Stimulated activated CD4-positive, alpha-beta T cell treated with anti-CD3 and anti-CD28 coated beads, Interleukin-12 subunit alpha, Interleukin-12 subunit beta, amount 100 ng/mL, for 48 hours (primary cell): ENCODE data around the gene AP1S2.
"Not testable (repeated sequence)": the region's sequence is repeated elsewhere in the genome, so short reads cannot be mapped to it uniquely, and the experiment has no call there.

Experiments
- DNase-seq, 3 donors: peaks; one replicate each; pipeline ENCODE4 v3.0.0-alpha.2; 2020; ENCODE audit warnings: low read depth in 2 of 3, low spot score in 1 of 3

AP1S2 gene

GRCh38 chrX:15854712-15855567 lies at the start of gene AP1S2:
Gene AP1S2 (minus strand): TSS chrX:15854813. CDS start chrX:15852524, 2,289 bp downstream.
- peak; percentile 82 to 93 (median 85) for DNase-seq

GRCh38 chrX:15903186-15903681 lies 48.6 kb upstream of the AP1S2 start:
- DNase-seq: peak in 1 of 3 donors; percentile 1

DNA sequence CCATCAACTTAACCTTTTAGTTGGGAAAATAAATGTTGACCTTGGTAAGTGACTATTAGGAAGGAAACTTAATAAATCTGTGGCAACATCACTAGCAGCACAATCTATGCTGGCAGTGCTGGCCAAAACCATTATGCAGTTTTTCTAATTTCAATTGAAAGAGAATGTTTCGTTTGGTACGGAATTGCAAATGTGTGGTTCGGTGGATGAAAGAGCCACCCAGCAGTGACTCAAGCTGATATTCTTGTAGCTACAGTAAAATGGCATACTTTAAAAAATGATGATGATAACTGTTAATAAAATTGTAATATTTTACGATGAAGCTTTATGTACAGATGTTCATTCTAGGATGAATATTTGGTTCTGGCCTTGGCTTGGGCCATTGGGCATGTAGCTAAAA lies 40.7 kb upstream of the AP1S2 start:
- DNase-seq: no peak

DNA sequence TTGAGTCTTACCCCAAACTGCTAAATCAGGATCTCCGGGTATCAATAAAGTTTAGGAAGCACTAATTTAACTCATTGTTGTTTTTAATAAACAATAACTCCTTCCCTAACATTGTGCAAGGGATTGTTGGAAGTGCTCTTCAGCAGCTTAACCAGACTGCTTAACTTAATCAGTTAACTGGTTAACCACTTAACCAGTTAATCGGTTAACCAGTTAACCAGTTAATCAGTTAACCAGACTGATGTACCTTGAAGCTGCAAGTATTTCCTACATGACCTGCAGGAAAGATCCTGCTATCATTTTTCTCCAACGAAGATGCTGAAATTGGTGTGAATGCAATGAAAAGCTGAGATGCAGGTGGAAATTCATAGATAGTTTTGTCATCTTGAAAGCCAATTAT lies 40.1 kb upstream of the AP1S2 start:
- no peak for DNase-seq

DNA sequence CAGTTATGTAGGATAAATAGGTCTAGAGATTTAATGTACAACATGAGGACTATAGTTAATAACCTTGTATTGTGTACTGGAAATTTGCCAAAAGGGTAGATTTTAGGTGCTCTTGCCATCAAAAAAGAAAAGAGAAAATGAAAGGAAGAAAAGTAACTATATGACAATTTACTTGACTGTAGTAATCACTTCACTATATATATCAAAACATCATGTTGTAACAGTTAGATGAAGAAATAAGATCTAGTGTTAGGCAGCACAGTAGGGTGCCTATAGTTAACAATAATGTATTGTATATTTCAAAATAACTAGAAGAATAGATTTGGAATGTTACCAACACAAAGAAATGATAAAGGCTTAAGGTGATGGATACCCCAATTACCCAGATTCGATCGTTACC lies 35.9 kb upstream of the AP1S2 start:
- no peak for DNase-seq

- DNase-seq: no peak
Observed at GRCh38 chrX:15888062-15888461, 33.4 kb upstream of the AP1S2 start.

- no peak for DNase-seq
Observed at GRCh38 chrX:15883540-15883863, 28.9 kb upstream of the AP1S2 start.

GRCh38 chrX:15882704-15883539 lies 28.3 kb upstream of the AP1S2 start:
- no peak for DNase-seq

DNA sequence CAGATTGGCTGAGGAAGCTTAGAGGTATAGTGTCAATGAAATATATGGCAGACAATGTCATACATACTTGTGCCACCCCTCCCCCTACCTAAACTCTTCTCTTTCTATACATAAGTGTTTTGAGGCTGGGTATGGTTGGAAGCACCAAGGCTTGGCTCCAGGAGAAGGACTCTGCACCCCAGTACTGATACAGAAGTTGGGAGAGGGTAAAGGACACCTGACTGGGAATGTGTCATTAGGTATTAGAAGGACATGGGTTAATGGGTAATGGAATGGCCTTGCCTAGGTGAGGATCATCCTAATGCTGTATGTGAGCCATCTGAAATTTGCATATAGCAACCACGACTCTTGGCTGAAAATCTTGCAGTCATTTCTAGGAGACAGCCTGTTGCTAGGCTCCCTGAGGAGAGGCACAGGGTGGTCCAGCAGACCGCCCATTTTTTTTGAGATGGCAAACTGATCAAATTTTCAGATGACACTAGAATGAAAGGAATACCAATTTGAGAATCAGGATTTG lies 26.8 kb upstream of the AP1S2 start:
- no peak for DNase-seq

DNA sequence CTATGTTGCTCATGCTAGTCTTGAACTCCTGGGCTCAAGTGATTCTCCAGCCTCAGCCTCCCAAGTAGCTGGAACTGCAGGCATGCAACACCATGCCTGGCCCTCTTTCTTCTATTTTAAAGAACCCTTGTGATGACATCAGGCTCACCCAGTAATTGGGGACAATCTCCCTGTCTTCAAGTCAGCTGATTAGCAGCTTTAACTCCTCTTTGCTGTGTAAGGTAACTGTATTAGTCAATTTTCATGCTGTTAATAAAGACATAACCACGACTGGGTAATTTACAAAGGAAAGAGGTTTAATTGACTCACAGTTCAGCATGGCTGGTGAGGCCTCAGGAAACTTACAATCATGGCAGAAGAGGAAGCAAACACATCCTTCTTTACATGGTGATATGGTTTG lies 23.3 kb upstream of the AP1S2 start:
- not testable (repeated sequence) for DNase-seq

- DNase-seq: no peak
Observed at GRCh38 chrX:15877380-15877779, 22.8 kb upstream of the AP1S2 start.

GRCh38 chrX:15874672-15875071 lies 20.1 kb upstream of the AP1S2 start:
- no peak for DNase-seq

- no peak for DNase-seq
Observed at GRCh38 chrX:15873566-15873965, 19.0 kb upstream of the AP1S2 start.

GRCh38 chrX:15870310-15870709 lies 15.7 kb upstream of the AP1S2 start:
- no peak for DNase-seq

DNA sequence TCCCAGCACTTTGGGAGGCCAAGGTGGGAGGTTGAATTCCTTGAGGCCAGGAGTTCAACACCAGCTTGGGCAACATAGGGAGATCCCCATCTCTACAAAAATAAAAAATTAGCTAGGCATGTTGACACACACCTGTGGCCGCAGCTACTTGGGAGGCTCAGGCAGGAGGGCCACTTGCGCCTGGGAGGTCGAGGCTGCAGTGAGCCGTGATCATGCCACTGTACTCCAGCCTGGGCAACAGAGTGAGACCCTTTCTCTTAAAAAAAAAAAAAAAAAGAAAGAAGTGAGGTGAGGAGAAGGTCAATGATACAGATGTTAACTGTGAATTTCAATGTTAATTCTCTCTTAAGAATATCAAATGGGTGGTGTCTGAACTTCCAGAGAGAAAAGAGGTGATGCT lies 15.1 kb upstream of the AP1S2 start:
- no peak for DNase-seq

DNA sequence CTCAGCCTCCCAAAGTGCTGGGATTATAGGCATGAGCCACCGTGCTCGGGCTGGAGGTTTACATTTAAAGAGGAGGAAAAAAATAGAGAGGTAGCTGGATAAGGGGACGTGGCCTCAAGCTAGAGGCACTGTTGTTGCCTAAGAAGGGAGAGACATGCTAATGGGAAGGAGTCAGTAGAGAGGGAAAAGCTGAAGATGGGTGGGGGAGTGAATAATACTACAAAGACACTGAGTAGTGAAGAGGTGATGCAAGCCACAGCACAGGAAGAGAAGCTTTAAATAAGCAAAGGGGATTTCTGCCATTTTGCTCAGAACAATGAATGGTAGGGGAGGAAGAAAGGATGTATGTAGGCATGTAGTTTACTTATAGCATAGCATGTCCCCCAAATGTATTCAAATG lies 11.5 kb upstream of the AP1S2 start:
- DNase-seq: no peak

GRCh38 chrX:15864629-15865028 lies 10.0 kb upstream of the AP1S2 start:
- no peak for DNase-seq

GRCh38 chrX:15864023-15864422 lies 9.4 kb upstream of the AP1S2 start:
- no peak for DNase-seq

DNA sequence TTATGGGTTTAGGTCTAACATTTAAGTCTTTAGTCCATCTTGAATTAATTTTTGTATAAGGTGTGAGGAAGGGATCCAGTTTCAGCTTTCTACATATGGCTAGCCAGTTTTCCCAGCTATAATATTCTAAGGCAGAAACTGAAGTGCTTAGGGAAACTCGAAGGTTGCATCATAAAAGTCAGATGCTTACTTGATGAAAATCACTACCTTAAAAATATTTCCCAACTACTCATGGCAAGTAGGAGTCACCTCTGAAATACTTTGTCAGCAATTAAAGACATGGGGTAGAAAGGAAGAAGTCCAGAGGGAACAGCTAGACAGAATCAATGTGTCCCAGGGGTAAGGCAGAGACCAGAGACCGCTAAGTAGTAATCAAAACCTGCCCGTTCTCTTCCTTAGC lies 6.3 kb upstream of the AP1S2 start:
- no peak for DNase-seq

GRCh38 chrX:15858051-15858450 lies 3.4 kb upstream of the AP1S2 start:
- DNase-seq: no peak

DNA sequence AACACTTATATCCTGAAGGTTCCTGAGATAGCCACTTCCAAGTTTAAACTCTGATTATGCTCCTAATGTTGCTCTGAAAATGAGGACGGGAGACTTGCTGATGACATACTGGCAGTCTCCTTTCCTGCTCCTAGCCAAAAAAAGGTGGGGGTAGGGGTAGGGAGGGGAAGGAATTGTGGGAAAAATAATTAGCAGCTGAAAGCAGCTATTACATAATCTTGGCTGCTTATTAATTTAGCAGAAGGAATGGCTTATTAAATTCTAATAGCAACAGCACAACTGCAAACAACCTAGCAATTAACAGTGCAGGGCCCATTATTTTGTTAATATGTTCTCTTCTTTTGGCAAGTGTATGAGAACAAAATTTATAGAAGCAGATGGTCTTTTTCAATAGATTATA lies 2.0 kb upstream of the AP1S2 start:
- no peak for DNase-seq

DNA sequence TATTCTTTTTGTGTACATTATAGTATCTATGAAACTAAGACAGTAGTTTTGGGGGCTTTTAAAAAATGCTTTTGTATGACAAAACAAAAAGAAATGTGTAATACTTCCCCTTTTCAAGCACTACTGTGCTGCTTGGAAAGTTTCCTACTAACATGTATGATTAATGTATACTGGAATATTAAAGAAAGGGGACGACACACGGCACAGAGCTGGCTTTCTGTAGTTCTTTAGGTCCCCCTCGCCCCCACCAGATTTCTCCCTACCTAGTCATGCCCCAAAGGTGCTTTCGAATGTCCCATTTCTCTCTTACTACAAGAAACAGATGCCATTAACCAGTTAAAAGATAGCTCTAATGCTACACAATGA lies 1.6 kb upstream of the AP1S2 start:
- no peak for DNase-seq
